GM10266 (cell line): ENCODE measurements around the gene MYCN.

Experiments used
- DNase-seq: peaks from one replicate; pipeline ENCODE4 v3.0.0; 2012; ENCODE audit errors: extremely low spot score
- TF ChIP-seq, protein P1 (sequence below): IDR thresholded peaks from 2 replicates; pipeline ENCODE4 v1.5.1; 2012; ENCODE audit warnings: mild to moderate bottlenecking, low read depth; ENCODE audit not compliant: control insufficient read depth, insufficient read depth; ENCODE audit errors: missing control alignments

Gene MYCN

DNA sequence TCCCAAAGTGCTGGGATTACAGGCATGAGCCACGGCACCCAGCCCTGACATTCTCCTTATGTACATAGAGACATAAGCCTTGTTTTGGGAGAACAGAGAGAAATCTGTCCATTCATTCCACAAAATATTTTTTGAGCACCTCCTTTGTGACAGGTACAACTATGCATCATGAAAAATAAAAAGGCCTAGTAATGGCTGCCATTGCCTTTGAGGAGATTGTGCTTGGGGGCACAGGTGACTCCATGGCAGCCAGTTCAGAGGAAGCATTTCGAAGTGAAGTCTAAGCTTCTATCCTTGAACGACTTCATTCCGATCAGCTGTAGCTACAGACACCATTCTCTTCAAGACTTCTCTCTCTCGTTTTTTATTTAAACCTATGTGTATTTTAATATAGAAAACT, 10.5 kb upstream of the MYCN start:
- no peak for DNase-seq
- TF ChIP-seq, protein P1, sequence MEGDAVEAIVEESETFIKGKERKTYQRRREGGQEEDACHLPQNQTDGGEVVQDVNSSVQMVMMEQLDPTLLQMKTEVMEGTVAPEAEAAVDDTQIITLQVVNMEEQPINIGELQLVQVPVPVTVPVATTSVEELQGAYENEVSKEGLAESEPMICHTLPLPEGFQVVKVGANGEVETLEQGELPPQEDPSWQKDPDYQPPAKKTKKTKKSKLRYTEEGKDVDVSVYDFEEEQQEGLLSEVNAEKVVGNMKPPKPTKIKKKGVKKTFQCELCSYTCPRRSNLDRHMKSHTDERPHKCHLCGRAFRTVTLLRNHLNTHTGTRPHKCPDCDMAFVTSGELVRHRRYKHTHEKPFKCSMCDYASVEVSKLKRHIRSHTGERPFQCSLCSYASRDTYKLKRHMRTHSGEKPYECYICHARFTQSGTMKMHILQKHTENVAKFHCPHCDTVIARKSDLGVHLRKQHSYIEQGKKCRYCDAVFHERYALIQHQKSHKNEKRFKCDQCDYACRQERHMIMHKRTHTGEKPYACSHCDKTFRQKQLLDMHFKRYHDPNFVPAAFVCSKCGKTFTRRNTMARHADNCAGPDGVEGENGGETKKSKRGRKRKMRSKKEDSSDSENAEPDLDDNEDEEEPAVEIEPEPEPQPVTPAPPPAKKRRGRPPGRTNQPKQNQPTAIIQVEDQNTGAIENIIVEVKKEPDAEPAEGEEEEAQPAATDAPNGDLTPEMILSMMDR: no peak

DNA sequence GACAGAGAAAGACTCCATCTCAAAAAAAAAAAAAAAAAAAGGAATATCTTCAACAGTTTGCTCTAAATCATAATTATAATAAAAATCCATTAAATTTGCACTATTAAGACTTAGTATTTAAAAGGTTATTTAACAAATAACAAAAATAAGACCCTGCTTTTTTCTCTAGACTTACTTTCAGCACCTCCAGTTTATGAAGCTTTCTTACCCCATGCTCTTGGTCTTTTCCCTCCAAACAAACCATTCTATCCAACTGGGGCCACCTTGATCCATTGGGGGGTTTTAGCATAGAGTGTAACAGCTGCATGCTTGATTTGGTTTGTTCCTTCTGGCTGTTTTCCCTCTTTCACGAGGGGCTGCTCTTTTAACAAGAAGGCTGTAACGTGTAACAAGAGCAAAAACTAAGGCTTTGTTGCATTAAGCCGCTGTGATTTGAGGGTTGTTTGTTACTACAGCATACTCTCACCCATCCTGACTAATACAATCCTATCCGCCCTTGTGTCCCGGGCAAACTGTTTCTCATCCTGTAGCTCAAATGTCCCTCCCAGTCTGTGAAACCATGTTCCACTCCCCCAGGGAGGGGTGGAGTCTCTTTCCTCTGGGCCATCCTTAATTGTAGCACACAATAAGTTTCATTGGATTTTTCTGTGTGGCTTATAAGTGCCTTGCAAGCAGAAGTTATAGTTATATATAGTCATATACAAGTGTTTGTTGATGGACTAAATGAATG, 9.6 kb upstream of the MYCN start:
- no peak for DNase-seq
- TF ChIP-seq, protein P1: no peak

DNA sequence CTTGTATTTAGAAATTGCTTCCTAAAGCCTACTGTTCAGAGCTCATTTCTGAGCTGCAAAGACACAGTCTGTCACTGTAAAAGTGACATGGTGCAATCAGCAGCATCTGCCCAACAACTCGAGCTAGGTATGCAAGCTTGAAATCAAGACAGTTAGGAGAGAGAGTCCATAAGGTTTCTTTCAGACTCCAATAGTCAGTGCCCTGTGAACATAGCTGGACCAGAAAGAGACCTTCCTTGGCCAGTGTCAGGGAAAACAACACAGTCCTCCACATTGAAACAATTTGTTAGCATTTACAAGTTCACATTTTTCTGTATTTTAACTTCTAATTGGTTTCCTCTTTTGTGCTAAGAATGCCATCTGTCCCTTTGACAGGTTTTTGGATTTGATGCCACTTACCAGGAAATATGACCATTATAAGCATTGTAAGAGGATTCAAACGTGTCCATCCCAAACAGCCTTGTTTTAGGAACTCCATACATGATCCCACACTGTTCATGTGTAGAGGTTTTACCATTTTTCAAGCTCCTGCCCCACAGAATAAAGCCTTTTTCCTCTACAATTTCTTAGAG, 8.9 kb upstream of the MYCN start:
- no peak for DNase-seq
- TF ChIP-seq, protein P1: no peak

DNA sequence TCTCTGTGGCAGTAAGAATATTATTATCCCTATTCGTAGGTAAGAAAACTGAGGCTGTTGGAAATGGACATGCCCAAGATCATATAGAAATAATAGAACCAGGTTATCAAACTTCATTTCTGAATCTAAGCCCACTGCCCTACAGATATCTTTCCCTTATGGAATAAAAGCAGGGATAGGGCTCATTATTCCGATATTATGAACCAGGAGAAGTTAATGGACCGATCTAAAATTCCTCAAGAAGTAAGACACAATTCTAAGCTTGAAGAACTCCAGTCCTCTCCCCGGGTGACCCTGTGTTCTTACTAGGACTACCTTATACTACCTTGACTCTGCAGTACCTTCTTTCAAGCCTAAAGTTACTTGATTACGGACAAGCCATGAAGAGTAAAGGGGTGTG, 8.4 kb upstream of the MYCN start:
- no peak for DNase-seq
- TF ChIP-seq, protein P1: no peak

DNA sequence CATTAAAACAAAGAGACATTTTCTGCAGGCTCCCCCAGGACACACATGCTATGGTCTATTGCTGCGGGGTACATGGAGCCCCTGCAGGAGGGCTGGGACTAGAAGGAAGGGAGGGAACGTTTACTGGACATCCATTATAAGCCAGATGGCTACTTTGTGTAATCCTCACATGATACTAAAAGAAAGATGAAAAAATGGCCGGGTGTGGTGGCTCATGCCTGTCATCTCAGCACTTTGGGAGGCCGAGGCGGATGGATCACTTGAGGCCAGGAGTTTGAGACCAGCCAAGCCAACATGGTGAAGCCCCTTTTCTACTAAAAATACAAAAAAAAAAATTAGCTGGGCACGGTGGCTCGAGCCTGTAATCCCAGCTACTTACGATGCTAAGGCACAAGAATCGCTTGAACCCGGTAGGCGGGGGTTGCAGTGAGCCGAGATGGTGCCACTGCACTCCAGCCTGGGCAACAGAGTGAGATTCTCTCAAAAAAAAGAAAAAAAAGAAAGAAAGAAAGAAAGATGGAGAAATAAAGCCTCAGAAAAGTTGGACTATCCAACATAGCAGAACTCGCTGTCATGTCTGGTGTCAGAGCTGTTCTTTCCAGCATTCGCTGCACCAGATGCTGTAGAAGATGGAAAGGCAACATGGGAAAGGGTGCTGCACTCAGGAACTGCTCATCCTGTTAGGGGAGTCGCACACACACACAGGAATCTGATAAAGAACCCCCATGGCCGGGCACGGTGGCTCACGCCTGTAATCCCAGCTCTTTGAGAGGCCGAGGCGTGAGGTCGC, 7.8 kb upstream of the MYCN start:
- TF ChIP-seq, protein P1: no peak
- no peak for DNase-seq

DNA sequence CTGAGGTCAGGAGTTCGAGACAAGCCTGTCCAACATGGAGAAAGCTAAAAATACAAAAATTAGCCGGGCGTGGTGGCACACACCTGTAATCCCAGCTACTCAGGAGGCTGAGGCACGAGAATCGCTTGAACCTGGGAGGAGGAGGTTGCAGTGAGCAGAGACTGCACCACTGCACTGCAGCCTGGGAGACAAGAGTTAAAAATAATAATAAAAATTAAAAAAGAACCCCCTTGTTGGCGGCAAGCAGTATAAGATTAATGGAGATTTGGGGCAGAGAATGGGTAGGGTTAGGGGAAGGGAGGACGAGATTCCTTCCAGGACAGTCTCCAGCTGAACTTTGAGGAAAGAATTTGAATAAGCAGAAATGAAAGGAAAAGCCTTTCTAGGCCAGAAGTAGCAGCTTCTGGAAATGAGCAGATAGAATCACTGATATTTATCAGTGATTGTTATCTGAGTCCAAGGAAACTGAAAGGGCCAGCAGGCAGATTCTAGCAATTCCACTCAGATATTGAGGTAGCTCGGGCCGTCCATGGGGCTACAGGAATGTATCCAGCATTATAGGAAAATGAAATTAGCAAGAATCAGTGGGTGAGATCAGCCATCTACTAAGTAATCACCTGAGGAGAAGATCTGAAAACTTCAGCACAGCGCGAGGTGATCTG, 7.0 kb upstream of the MYCN start:
- no peak for DNase-seq
- TF ChIP-seq, protein P1: no peak
